Ishikawa (cell line): Measurements from ENCODE around the gene CPE.

Source experiments
- CEBPB ChIP-seq: IDR thresholded peaks from 2 replicates; pipeline ENCODE4 v1.6.1; 2012
- CREB1 ChIP-seq: IDR thresholded peaks from 2 replicates; pipeline ENCODE4 v1.6.1; 2012; ENCODE audit warnings: low read depth
- RAD21 ChIP-seq: IDR thresholded peaks from 2 replicates; pipeline ENCODE4 v1.6.1; 2012; ENCODE audit warnings: low read depth
- TCF12 ChIP-seq: IDR thresholded peaks from 2 replicates; pipeline ENCODE4 v1.6.1; 2012; ENCODE audit warnings: low read depth
- TF ChIP-seq, protein P1 (sequence below): IDR thresholded peaks from 2 replicates; pipeline ENCODE4 v1.6.1; 2012; ENCODE audit warnings: low read depth, mild to moderate bottlenecking
- TF ChIP-seq, protein P2 (sequence below): IDR thresholded peaks from 2 replicates; pipeline ENCODE4 v1.6.1; 2012

DNA sequence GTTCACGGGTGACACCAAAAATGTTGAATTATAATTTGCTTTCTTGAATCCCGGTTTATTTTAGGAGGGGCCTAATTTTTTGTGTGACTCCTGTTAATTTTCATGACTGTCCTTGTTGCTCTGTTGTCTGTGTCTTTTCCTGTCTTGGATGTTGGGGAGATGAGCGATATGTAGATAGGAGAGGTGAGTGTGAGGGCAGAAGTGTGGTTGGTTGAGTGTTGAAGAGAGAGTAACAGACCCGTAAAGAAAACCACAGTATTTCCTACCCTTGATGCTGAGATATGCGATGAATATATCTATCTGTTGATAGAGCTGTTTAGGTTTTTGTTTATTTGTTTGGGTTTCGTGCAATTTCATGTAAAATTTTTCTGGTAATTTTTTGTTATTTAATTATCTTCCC lies 70.5 kb downstream of the CPE start:
- TF ChIP-seq RAD21 = no peak
- TF ChIP-seq, protein P1, sequence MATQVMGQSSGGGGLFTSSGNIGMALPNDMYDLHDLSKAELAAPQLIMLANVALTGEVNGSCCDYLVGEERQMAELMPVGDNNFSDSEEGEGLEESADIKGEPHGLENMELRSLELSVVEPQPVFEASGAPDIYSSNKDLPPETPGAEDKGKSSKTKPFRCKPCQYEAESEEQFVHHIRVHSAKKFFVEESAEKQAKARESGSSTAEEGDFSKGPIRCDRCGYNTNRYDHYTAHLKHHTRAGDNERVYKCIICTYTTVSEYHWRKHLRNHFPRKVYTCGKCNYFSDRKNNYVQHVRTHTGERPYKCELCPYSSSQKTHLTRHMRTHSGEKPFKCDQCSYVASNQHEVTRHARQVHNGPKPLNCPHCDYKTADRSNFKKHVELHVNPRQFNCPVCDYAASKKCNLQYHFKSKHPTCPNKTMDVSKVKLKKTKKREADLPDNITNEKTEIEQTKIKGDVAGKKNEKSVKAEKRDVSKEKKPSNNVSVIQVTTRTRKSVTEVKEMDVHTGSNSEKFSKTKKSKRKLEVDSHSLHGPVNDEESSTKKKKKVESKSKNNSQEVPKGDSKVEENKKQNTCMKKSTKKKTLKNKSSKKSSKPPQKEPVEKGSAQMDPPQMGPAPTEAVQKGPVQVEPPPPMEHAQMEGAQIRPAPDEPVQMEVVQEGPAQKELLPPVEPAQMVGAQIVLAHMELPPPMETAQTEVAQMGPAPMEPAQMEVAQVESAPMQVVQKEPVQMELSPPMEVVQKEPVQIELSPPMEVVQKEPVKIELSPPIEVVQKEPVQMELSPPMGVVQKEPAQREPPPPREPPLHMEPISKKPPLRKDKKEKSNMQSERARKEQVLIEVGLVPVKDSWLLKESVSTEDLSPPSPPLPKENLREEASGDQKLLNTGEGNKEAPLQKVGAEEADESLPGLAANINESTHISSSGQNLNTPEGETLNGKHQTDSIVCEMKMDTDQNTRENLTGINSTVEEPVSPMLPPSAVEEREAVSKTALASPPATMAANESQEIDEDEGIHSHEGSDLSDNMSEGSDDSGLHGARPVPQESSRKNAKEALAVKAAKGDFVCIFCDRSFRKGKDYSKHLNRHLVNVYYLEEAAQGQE = no peak
- TF ChIP-seq, protein P2, sequence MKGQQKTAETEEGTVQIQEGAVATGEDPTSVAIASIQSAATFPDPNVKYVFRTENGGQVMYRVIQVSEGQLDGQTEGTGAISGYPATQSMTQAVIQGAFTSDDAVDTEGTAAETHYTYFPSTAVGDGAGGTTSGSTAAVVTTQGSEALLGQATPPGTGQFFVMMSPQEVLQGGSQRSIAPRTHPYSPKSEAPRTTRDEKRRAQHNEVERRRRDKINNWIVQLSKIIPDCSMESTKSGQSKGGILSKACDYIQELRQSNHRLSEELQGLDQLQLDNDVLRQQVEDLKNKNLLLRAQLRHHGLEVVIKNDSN = no peak
- TF ChIP-seq CEBPB = no peak
- TF ChIP-seq TCF12 = no peak
- TF ChIP-seq CREB1 = no peak
